ENCODE results near the gene PLXNA4.

The PLXNA4 gene

GRCh38 chr7:132451161-132451560 is 125.1 kb downstream of the PLXNA4 start:
- H3K27me3 Mint-ChIP-seq, result no peaks in the 10 kb centered on the region
- H3K9me3 Mint-ChIP-seq, result no peaks in the 10 kb centered on the region
- no peaks in the 10 kb centered on the region for H3K36me3 Mint-ChIP-seq (ENCODE audit: low read depth)
- peak overlapping the region; percentile 27 for H3K27ac Mint-ChIP-seq
- H3K4me3 Mint-ChIP-seq, result no peak overlapping the region
- H3K4me1 Mint-ChIP-seq (ENCODE audit: low read depth), result peaks cover 72% of the 10 kb centered on the region

DNA sequence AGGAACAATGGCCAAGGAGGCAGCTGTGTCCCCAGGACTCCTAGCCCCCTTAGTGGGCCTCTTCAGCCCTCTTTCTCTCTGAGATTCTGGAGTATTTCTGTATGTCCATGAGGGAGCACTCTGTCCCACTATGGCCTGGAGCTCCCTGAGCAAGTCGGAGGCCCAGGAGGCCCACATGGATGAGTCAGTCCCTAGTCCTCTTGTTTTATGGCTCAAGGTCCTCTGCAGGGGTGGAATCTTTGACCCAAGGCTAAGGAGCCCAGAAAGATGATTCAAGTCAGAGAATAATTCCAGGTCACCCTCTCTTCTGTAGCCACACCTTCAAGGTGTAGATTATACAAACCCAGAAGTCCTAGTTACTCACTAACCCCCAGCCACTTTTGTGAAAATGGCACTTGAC is 125.6 kb downstream of the PLXNA4 start:
- Mint-ChIP-seq H3K4me3 (no peak overlapping the region), H3K4me1 (ENCODE audit: low read depth) (peaks cover 73% of the 10 kb centered on the region), H3K36me3 (ENCODE audit: low read depth) (no peaks in the 10 kb centered on the region), H3K27ac (peak overlapping the region; percentile 27), H3K9me3 (no peaks in the 10 kb centered on the region), H3K27me3 (no peaks in the 10 kb centered on the region)

DNA sequence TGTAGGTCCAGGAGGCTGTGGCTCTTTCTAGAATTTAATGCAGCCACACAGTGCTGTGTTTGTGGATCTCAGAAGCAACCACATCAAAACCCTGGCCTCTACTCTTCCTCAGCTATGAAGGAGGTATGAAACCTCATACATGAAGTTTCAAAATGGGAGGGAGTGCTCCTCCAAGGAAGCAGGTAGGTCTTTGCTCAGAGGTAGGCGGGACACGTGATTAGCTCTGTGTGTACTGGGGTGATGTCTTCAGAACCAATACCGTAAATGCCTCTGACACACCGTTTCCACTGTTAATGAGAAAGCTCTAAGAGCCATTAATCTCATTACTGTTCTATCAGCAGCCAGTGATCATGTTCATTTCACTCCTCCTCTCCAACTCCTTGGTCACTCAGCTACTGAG is 126.1 kb downstream of the PLXNA4 start:
- Mint-ChIP-seq H3K4me1 (ENCODE audit: low read depth) (peaks cover 70% of the 10 kb centered on the region), H3K27me3 (no peaks in the 10 kb centered on the region), H3K4me3 (no peak overlapping the region), H3K9me3 (no peaks in the 10 kb centered on the region), H3K36me3 (ENCODE audit: low read depth) (no peaks in the 10 kb centered on the region), H3K27ac (peak overlapping the region; percentile 27)

- no peaks in the 10 kb centered on the region for H3K9me3 Mint-ChIP-seq
- no peaks in the 10 kb centered on the region for H3K36me3 Mint-ChIP-seq (ENCODE audit: low read depth)
- H3K27me3 Mint-ChIP-seq, result no peaks in the 10 kb centered on the region
- no peak overlapping the region for H3K4me3 Mint-ChIP-seq
- H3K27ac Mint-ChIP-seq, result peak overlapping the region; percentile 15
- H3K4me1 Mint-ChIP-seq (ENCODE audit: low read depth), result peaks cover 52% of the 10 kb centered on the region
Measured at GRCh38 chr7:132446666-132447278, 129.5 kb downstream of the PLXNA4 start.

DNA sequence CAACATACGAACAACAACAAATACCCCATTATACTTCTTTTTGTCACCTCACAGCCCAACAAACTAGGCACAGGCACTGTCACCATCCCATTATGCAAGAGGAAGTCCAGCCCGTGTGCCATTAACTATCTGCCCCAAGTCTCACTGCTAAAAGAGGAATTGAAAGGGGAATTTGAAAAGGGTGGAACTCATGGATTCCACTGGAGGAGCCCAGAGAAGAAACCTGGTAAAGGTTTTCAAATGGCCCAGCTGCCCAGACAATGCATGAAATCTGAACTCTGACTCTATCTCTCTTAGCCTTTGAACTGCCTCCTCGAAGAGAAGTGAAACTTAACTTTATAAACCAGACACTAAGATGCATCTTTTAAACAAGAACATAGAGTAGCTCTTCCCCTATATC is 130.0 kb downstream of the PLXNA4 start:
- Mint-ChIP-seq H3K9me3 (no peaks in the 10 kb centered on the region), H3K27me3 (no peaks in the 10 kb centered on the region), H3K36me3 (ENCODE audit: low read depth) (no peaks in the 10 kb centered on the region), H3K4me1 (ENCODE audit: low read depth) (peaks cover 48% of the 10 kb centered on the region), H3K4me3 (no peak overlapping the region), H3K27ac (peak overlapping the region; percentile 15)

GRCh38 chr7:132443761-132444520 is 132.3 kb downstream of the PLXNA4 start:
- Mint-ChIP-seq H3K4me3 (no peak overlapping the region), H3K27me3 (no peaks in the 10 kb centered on the region), H3K9me3 (no peaks in the 10 kb centered on the region), H3K4me1 (ENCODE audit: low read depth) (peaks cover 33% of the 10 kb centered on the region), H3K27ac (no peak overlapping the region), H3K36me3 (ENCODE audit: low read depth) (no peaks in the 10 kb centered on the region)

DNA sequence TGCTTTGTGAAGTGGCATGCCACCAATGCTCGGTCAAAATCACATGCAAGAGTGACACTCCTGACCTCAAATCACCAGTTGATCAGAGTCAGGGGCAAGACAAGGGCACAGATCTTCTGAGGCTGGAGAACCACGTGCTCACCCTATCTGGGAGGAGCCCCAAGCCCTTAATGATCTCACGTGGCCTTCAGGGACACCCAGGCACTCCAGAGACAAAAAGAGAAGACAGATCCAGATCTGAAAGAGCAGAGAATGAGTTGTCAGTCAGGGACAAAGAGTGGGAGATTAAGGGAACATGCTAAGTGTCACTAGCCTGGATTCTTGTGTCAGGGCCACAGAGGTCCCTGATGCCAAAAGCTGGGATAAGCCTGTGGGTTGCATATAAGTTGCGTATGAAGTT is 134.3 kb downstream of the PLXNA4 start:
- no peaks in the 10 kb centered on the region for H3K36me3 Mint-ChIP-seq (ENCODE audit: low read depth)
- peaks cover 44% of the 10 kb centered on the region for H3K4me1 Mint-ChIP-seq (ENCODE audit: low read depth)

DNA sequence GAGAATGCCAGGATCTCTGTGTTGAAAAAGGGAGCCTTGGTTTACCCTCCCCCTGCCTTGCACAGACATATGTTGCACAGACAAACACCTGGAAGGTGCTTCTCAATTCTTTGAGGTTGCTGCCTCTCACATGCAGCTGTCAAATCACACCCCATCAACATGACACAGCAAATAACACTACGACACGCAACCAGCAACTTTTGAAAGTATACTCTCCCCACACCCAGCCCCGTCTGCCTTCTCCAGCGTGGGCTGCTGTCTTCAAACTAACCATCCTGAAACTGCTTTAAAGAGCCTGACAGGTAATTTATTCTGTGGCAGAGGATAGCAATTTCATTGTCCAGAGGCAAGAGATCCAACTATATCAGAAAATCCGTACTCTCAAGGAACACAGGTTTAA is 136.1 kb downstream of the PLXNA4 start:
- Mint-ChIP-seq H3K27ac (peak overlapping the region; percentile 5), H3K9me3 (no peaks in the 10 kb centered on the region)

More for the DNA sequence above, 134.3 kb downstream of the PLXNA4 start:
- Mint-ChIP-seq H3K27ac (no peak overlapping the region), H3K4me3 (no peak overlapping the region), H3K27me3 (no peaks in the 10 kb centered on the region), H3K9me3 (no peaks in the 10 kb centered on the region)

DNA sequence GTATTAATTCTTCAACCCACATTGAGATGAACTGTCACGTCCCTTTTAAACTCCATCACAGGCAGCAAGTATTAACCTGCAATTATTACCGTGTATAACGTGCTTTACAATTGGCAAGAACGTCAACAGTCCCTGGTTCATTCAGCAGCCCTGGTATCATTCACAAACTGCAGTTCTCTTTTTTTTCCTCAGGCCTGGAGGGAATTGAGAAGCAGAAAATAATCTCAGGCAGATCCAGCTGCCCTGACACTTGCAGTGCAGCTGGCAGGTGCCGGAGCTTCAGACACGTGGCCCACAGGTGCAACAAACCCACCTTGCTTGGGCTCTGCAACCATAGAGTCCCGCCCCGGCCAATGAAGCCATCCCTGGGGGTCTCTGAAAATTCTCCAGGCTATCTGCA is 137.3 kb downstream of the PLXNA4 start:
- H3K27ac Mint-ChIP-seq, result no peak overlapping the region
- no peaks in the 10 kb centered on the region for H3K36me3 Mint-ChIP-seq (ENCODE audit: low read depth)

More for the DNA sequence above, 136.1 kb downstream of the PLXNA4 start:
- H3K27me3 Mint-ChIP-seq, result no peaks in the 10 kb centered on the region
- H3K36me3 Mint-ChIP-seq (ENCODE audit: low read depth), result no peaks in the 10 kb centered on the region
- peaks cover 51% of the 10 kb centered on the region for H3K4me1 Mint-ChIP-seq (ENCODE audit: low read depth)
- no peak overlapping the region for H3K4me3 Mint-ChIP-seq

DNA sequence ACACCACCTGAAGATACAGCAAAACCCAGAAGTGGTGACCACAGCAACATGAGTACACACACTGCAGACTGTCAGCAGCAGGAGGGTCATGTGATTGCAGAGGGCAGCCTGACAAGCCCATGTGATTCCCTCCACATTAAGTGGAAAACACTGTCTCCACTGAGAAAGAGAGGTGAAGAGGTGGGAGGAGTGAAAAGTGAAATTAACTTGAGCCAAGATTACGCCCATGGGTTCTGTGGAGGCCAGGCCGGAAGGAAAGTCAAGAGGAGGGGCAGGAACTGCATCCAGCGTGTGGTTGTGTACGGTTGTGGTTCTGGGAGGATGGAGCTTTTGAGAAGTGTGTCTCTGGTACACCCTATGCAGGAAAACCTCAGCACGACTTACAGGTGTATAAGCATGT is 138.5 kb downstream of the PLXNA4 start:
- no peaks in the 10 kb centered on the region for H3K9me3 Mint-ChIP-seq
- no peaks in the 10 kb centered on the region for H3K27me3 Mint-ChIP-seq
- no peaks in the 10 kb centered on the region for H3K36me3 Mint-ChIP-seq (ENCODE audit: low read depth)
- peaks cover 63% of the 10 kb centered on the region for H3K4me1 Mint-ChIP-seq (ENCODE audit: low read depth)
- H3K27ac Mint-ChIP-seq, result peak overlapping the region; percentile 80
- H3K4me3 Mint-ChIP-seq, result peak overlapping the region; percentile 58

More for the DNA sequence above, 137.3 kb downstream of the PLXNA4 start:
- no peaks in the 10 kb centered on the region for H3K9me3 Mint-ChIP-seq
- peaks cover 54% of the 10 kb centered on the region for H3K4me1 Mint-ChIP-seq (ENCODE audit: low read depth)
- H3K4me3 Mint-ChIP-seq, result no peak overlapping the region
- no peaks in the 10 kb centered on the region for H3K27me3 Mint-ChIP-seq

GRCh38 chr7:132436121-132436520 is 140.1 kb downstream of the PLXNA4 start:
- Mint-ChIP-seq H3K4me1 (ENCODE audit: low read depth) (peaks cover 79% of the 10 kb centered on the region), H3K4me3 (no peak overlapping the region), H3K9me3 (no peaks in the 10 kb centered on the region), H3K36me3 (ENCODE audit: low read depth) (no peaks in the 10 kb centered on the region), H3K27me3 (no peaks in the 10 kb centered on the region), H3K27ac (no peak overlapping the region)

- no peaks in the 10 kb centered on the region for H3K9me3 Mint-ChIP-seq
- H3K4me1 Mint-ChIP-seq (ENCODE audit: low read depth), result peaks cover 87% of the 10 kb centered on the region
- peak overlapping the region; percentile 60 for H3K4me3 Mint-ChIP-seq
- peak overlapping the region; percentile 78 for H3K27ac Mint-ChIP-seq
- no peaks in the 10 kb centered on the region for H3K27me3 Mint-ChIP-seq
- no peaks in the 10 kb centered on the region for H3K36me3 Mint-ChIP-seq (ENCODE audit: low read depth)
Measured at GRCh38 chr7:132435016-132435990, 141.0 kb downstream of the PLXNA4 start.

DNA sequence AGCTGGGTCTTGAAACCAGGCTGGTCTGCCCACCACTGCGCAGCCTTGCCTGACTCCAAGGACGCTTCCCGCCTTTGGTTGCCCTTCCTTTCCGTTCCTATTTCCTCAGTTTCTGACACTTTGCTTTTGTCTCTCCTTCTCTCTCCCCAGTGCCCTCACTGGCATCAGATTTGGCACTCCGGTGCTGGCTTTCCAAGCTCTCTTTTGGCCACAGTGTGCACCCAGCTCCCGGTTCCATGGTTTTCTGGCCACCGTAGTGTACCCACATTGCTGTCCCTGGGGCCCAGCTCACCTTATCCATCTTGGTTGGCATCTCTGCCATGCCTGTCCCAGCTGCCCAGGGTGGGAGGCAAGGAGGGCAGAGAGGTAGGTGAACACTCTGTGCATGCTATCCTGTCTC is 142.2 kb downstream of the PLXNA4 start:
- H3K9me3 Mint-ChIP-seq, result no peaks in the 10 kb centered on the region
- peaks cover 88% of the 10 kb centered on the region for H3K4me1 Mint-ChIP-seq (ENCODE audit: low read depth)
- H3K27me3 Mint-ChIP-seq, result no peaks in the 10 kb centered on the region

GRCh38 chr7:132433301-132433700 is 143.0 kb downstream of the PLXNA4 start:
- no peak overlapping the region for H3K27ac Mint-ChIP-seq
- H3K4me3 Mint-ChIP-seq, result no peak overlapping the region
- no peaks in the 10 kb centered on the region for H3K27me3 Mint-ChIP-seq
- H3K4me1 Mint-ChIP-seq (ENCODE audit: low read depth), result peaks cover 91% of the 10 kb centered on the region
- H3K36me3 Mint-ChIP-seq (ENCODE audit: low read depth), result no peaks in the 10 kb centered on the region
- no peaks in the 10 kb centered on the region for H3K9me3 Mint-ChIP-seq

More for the DNA sequence above, 142.2 kb downstream of the PLXNA4 start:
- H3K4me3 Mint-ChIP-seq, result no peak overlapping the region
- peak overlapping the region; percentile 57 for H3K27ac Mint-ChIP-seq
- H3K36me3 Mint-ChIP-seq (ENCODE audit: low read depth), result no peaks in the 10 kb centered on the region

Data from stimulated activated naive CD8-positive, alpha-beta T cell treated with anti-CD3 and anti-CD28 coated beads, Interleukin-15, Interleukin-2, amounts not matched to agents 100 ng/mL and 50 ng/mL, for 24 hours (primary cell).